Right lobe of liver (tissue), 6 donors: ENCODE measurements around the gene AGRP. TPM values are rescaled to one million over a fixed set of nuclear protein-coding genes. Genes with fewer than 3 reads are reported as not detected.
A peak's percentile ranks its signal among the peaks of the same experiment; 100 is the strongest.
"Not testable (repeated sequence)": the region's sequence is repeated elsewhere in the genome, so short reads cannot be mapped to it uniquely, and the experiment has no call there.

Experiments
- ATAC-seq, 4 donors: fragments of 200-7000 bp; cut with Tn5 transposase; one replicate each; pipeline ENCODE4 v1.9.1; 2020; ENCODE audit warnings: mild to moderate bottlenecking in 4 of 4, moderate library complexity in 4 of 4
- DNase-seq, 3 donors: peaks; one replicate each; pipeline ENCODE4 v3.0.0-alpha.2; 2020
- H3K27ac ChIP-seq, 3 donors: fragments of 200-600 bp; one replicate each; pipeline ENCODE4 v1.8.0; 2022
- H3K27me3 ChIP-seq, 2 donors: fragments of 200-600 bp; one replicate each; pipeline ENCODE4 v1.8.0; 2022
- H3K36me3 ChIP-seq, 4 donors: fragments of 200-600 bp; sonication (generic) in 1 of 4; one replicate each; pipeline versions ENCODE4 v1.5.1 to v1.8.0; 2017 to 2022; ENCODE audit warnings: control low read depth in 1 of 4
- H3K4me1 ChIP-seq, 4 donors: fragments of 200-600 bp; sonication (generic) in 1 of 4; one replicate each; pipeline versions ENCODE4 v1.5.1 to v1.8.0; 2017 to 2022; ENCODE audit warnings: control low read depth in 1 of 4
- H3K4me3 ChIP-seq, 3 donors: fragments of 200-600 bp; one replicate each; pipeline ENCODE4 v1.8.0; 2022
- H3K9me3 ChIP-seq, 4 donors: fragments of 200-600 bp; sonication (generic) in 1 of 4; one replicate each; pipeline versions ENCODE4 v1.5.1 to v1.8.0; 2017 to 2022; ENCODE audit warnings: control low read depth in 1 of 4
- CTCF ChIP-seq, 4 donors: fragments of 200-600 bp in 3 of 4; fragments of 450-650 bp in 1 of 4; IDR thresholded peaks; one replicate each; pipeline versions ENCODE4 v1.5.1 to v1.8.0; 2016 to 2022; ENCODE audit warnings: antibody characterized with exemption in 4 of 4, mild to moderate bottlenecking in 2 of 4
- POLR2A ChIP-seq: fragments of 450-650 bp; IDR thresholded peaks from one replicate; pipeline ENCODE4 v1.6.1; 2017; ENCODE audit warnings: antibody characterized with exemption, mild to moderate bottlenecking
- WGBS: methylation state at CpG from one replicate; pipeline ENCODE4 v1.1.6; 2018; ENCODE audit warnings: low coverage, low lambda C conversion rate; ENCODE audit not compliant: insufficient coverage; ENCODE audit errors: missing lambda C conversion rate; 5-methylcytosine and 5-hydroxymethylcytosine counted together
- intact Hi-C, 2 donors: fragments of 100-400 bp; cut with DNase I; formaldehyde crosslinking; loops; one replicate each; pipeline versions ENCODE4 v1.11.2 to v1.14.1; 2022
- total RNA-seq, 6 experiments: library from RNA; depleted of rRNA in 2 of 6; stranded (reverse); fragments of >200 nt in 2 of 6; fragmentation: NEBNext Ultra II Directional in 3 of 6; extraction: Animal tissue kit (Norgen Biotek cat#: 25700) in 3 of 6; gene quantifications; one replicate each; pipeline versions ENCODE4 v1.1.0 to v1.2.4, GENCODE V29; 2016 to 2023
- donor health status: DM: no; HTN: yes; CAD: no.
- donor health status: DM: no; HTN: no; CAD: no.
- donor health status: DM: no; HTN: no; CAD: no.
- donor health status: DM: no; HTN: yes; CAD: no.
- donor health status: DM: no; HTN: yes; CAD: no.

AGRP gene
- total RNA-seq, 6 experiments from 2014 or later: not detected

GRCh38 chr16:67517155-67517445 is 33.8 kb upstream of the AGRP start:
- no peak overlapping the region for H3K4me3 ChIP-seq
- intact Hi-C loops: no loop called here
- TF ChIP-seq CTCF (IDR thresholded peaks at IDR 0.05) (no peak), POLR2A (no peak)
- ATAC-seq (no peak), DNase-seq (no peak)
- H3K27me3 ChIP-seq: no peaks in the 10 kb centered on the region
- 59% methylated on average over 3 of the region's 3 CpGs for WGBS
- peaks cover 0 to 10% (median 0%) of the 10 kb centered on the region in 4 donors for H3K4me1 ChIP-seq
- no peaks in the 10 kb centered on the region for H3K36me3 ChIP-seq
- no peaks in the 10 kb centered on the region for H3K9me3 ChIP-seq
- H3K27ac ChIP-seq: no peak overlapping the region

- no peaks in the 10 kb centered on the region for H3K36me3 ChIP-seq
- H3K27me3 ChIP-seq: no peaks in the 10 kb centered on the region
- no peak for TF ChIP-seq POLR2A
- no peak for TF ChIP-seq CTCF (IDR thresholded peaks at IDR 0.05)
- 90% methylated on average over 12 of the region's 12 CpGs for WGBS
- no peak overlapping the region for H3K27ac ChIP-seq
- peaks cover 0 to 5% (median 0%) of the 10 kb centered on the region in 4 donors for H3K4me1 ChIP-seq
- no peaks in the 10 kb centered on the region for H3K9me3 ChIP-seq
- no peak for DNase-seq
- H3K4me3 ChIP-seq: no peak overlapping the region
- intact Hi-C loops: no loop called here
- ATAC-seq: no peak
Observed at GRCh38 chr16:67516296-67517154, 33.2 kb upstream of the AGRP start.

DNA sequence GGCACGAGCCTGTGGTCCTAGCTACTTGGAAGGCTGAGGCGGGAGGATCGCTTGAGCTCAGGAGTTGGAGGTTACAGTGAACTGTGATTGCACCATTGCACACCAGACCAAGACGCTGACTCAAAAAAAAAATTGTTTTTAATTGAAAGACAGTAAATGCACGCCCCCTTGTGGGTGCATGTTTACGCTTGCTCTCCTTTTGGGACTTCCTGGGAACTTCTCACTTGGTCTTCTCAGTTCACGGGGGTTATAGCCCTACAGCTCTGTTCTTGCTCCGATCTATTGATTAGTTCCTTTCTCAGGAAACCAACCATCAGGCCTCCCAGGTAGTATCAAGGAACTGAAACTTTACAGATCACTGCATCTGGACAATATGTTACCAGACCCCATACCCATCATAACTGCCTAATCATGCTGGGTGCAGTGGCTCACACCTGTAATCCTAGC is 31.1 kb upstream of the AGRP start:
- 5% methylated on average over 7 of the region's 8 CpGs for WGBS
- DNase-seq (peak in 2 of 3 donors; percentile 70 to 76), ATAC-seq (peak; percentile 78 to 92 (median 88))
- no peaks in the 10 kb centered on the region for H3K9me3 ChIP-seq
- H3K27me3 ChIP-seq: no peaks in the 10 kb centered on the region
- intact Hi-C loops: no loop called here
- H3K36me3 ChIP-seq: no peaks in the 10 kb centered on the region
- TF ChIP-seq POLR2A: no peak
- peak; percentile 64 to 74 (median 66) for TF ChIP-seq CTCF (IDR thresholded peaks at IDR 0.05)
- no peaks in the 10 kb centered on the region for H3K4me1 ChIP-seq
- no peak overlapping the region for H3K4me3 ChIP-seq
- no peak overlapping the region for H3K27ac ChIP-seq

- H3K36me3 ChIP-seq, H3K4me3 ChIP-seq, DNase-seq, H3K27me3 ChIP-seq, H3K4me1 ChIP-seq, H3K27ac ChIP-seq, H3K9me3 ChIP-seq, intact Hi-C loops: not testable (repeated sequence)
- WGBS: 88% methylated on average over 1 of the region's 1 CpG
- ATAC-seq: peak in 1 of 4 donors; percentile 13
Observed at GRCh38 chr16:67513892-67514291, 30.5 kb upstream of the AGRP start.

- DNase-seq (no peak), ATAC-seq (no peak)
- no peaks in the 10 kb centered on the region for H3K9me3 ChIP-seq
- 70% methylated on average over 4 of the region's 4 CpGs for WGBS
- no peak overlapping the region for H3K4me3 ChIP-seq
- no peaks in the 10 kb centered on the region for H3K4me1 ChIP-seq
- H3K27me3 ChIP-seq: no peaks in the 10 kb centered on the region
- intact Hi-C loops: no loop called here
- no peaks in the 10 kb centered on the region for H3K36me3 ChIP-seq
- no peak overlapping the region for H3K27ac ChIP-seq
- TF ChIP-seq CTCF (IDR thresholded peaks at IDR 0.05) (no peak), POLR2A (no peak)
Observed at GRCh38 chr16:67509016-67509415, 25.7 kb upstream of the AGRP start.
